OCI-LY3 (cell line): ENCODE results near the gene ALKBH2.

ENCODE experiments used
- H2AFZ ChIP-seq: fragments of 200-600, 300-600 bp; shearing (Covaris generic); 2 replicates; pipeline ENCODE4 v1.6.0; 2014; ENCODE audit warnings: antibody characterized with exemption, low read depth, low read length
- H3K27ac ChIP-seq: fragments of 200-600, 300-600 bp; sonication (generic); 2 replicates; pipeline ENCODE4 v1.5.1; 2014; ENCODE audit warnings: mild to moderate bottlenecking, low read length, moderate library complexity, mixed read lengths
- H3K27me3 ChIP-seq: fragments of 200-600, 300-600 bp; sonication (generic); 2 replicates; pipeline ENCODE4 v1.6.1; 2014; ENCODE audit warnings: low read depth, low read length, mixed read lengths
- H3K36me3 ChIP-seq: fragments of 200-600, 300-600 bp; sonication (generic); replicated peaks from 2 replicates; pipeline ENCODE3; 2014; ENCODE audit warnings: low read depth, low read length, mixed read lengths
- H3K4me1 ChIP-seq: fragments of 300-600, 200-600 bp; sonication (generic); 2 replicates; pipeline ENCODE4 v1.6.1; 2014; ENCODE audit warnings: low read length, mixed read lengths
- H3K4me2 ChIP-seq: fragments of 200-600, 300-600 bp; sonication (generic); 2 replicates; pipeline ENCODE4 v1.6.1; 2014; ENCODE audit warnings: low read length, mixed read lengths
- H3K4me3 ChIP-seq: fragments of 300-600, 200-600 bp; sonication (generic); 2 replicates; pipeline ENCODE4 v1.5.1; 2014; ENCODE audit warnings: antibody characterized with exemption, mild to moderate bottlenecking, low read length, moderate library complexity
- H3K79me2 ChIP-seq: fragments of 300-600, 200-600 bp; shearing (Covaris generic); 2 replicates; pipeline ENCODE4 v1.6.1; 2014; ENCODE audit warnings: mild to moderate bottlenecking, low read length, mixed read lengths
- H3K9ac ChIP-seq: fragments of 300-600, 200-600 bp; shearing (Covaris generic); 2 replicates; pipeline ENCODE4 v1.6.0; 2014; ENCODE audit warnings: mild to moderate bottlenecking, low read length, moderate library complexity
- H3K9me3 ChIP-seq: fragments of 200-600, 300-600 bp; shearing (Covaris generic); 2 replicates; pipeline ENCODE4 v1.6.1; 2014; ENCODE audit warnings: low read length, mixed read lengths; ENCODE audit not compliant: insufficient read depth
- H4K20me1 ChIP-seq: fragments of 200-600, 300-600 bp; sonication (generic); 2 replicates; pipeline ENCODE4 v1.6.1; 2016; ENCODE audit warnings: low read length, mixed read lengths; ENCODE audit not compliant: insufficient read depth
- CTCF ChIP-seq: fragments of 200-600, 300-600 bp; sonication (generic); IDR thresholded peaks from 2 replicates; pipeline ENCODE4 v1.5.1; 2014; ENCODE audit warnings: antibody characterized with exemption, low read length, low read depth
- EZH2phosphoT487 ChIP-seq: fragments of 200-600 bp; shearing (Covaris generic); IDR thresholded peaks from 2 replicates; pipeline ENCODE4 v1.6.1; 2018; ENCODE audit warnings: antibody characterized with exemption, mixed run types, low read depth

ALKBH2 gene

GRCh38 chr12:109047081-109047805 lies 46.0 kb downstream of the ALKBH2 start:
- TF ChIP-seq CTCF = no peak
- TF ChIP-seq EZH2phosphoT487 = no peak
- Histone ChIP-seq H3K4me3 (no peak overlapping the region), H3K9ac (no peak overlapping the region), H3K4me1 (peaks cover 4% of the 10 kb centered on the region; the same call in 1 of the 2 replicates), H2AFZ (no peak overlapping the region), H3K36me3 (no peaks in the 10 kb centered on the region), H3K27ac (no peak overlapping the region), H3K27me3 (peaks cover 14% of the 10 kb centered on the region), H4K20me1 (no peaks in the 10 kb centered on the region), H3K79me2 (no peaks in the 10 kb centered on the region), H3K9me3 (no peaks in the 10 kb centered on the region), H3K4me2 (no peak overlapping the region)

GRCh38 chr12:109044241-109044640 lies 49.0 kb downstream of the ALKBH2 start:
- H3K9ac ChIP-seq = no peak overlapping the region
- no peaks in the 10 kb centered on the region for H3K4me1 ChIP-seq
- H3K36me3 ChIP-seq = no peaks in the 10 kb centered on the region
- H3K27me3 ChIP-seq = peaks cover 18% of the 10 kb centered on the region
- no peak overlapping the region for H3K4me3 ChIP-seq
- TF ChIP-seq CTCF (no peak), EZH2phosphoT487 (no peak)
- no peak overlapping the region for H3K4me2 ChIP-seq
- H3K27ac ChIP-seq = no peak overlapping the region
- H3K79me2 ChIP-seq = no peaks in the 10 kb centered on the region
- H2AFZ ChIP-seq = no peak overlapping the region
- no peaks in the 10 kb centered on the region for H4K20me1 ChIP-seq
- H3K9me3 ChIP-seq = peaks cover 6% of the 10 kb centered on the region; the same call in 1 of the 2 replicates
